Kidney (tissue), 14 donors: ENCODE measurements around the gene NRSN2. TPM values are rescaled to one million over a fixed set of nuclear protein-coding genes. Genes with fewer than 3 reads are reported as not detected.
"Not testable (repeated sequence)": the region's sequence is repeated elsewhere in the genome, so short reads cannot be mapped to it uniquely, and the experiment has no call there.

ENCODE experiments used
- DNase-seq, 5 donors: peaks; one replicate each; pipeline ENCODE4 v3.0.0-alpha.2; 2013 to 2020
- FAIRE-seq: peaks from 2 replicates; lab custom pipeline; 2012; peaks lifted over from hg19 to GRCh38; lab: Jason Lieb, UNC
- H3K27ac ChIP-seq, 2 donors: one replicate each; pipeline ENCODE4 v1.7.0; 2013; ENCODE audit warnings: low read depth in 2 of 2, low read length in 2 of 2, inconsistent platforms in 1 of 2
- H3K27me3 ChIP-seq: one replicate; pipeline ENCODE4 v1.7.1; 2013; ENCODE audit warnings: low read length, inconsistent platforms; ENCODE audit not compliant: control insufficient read depth, insufficient read depth
- H3K36me3 ChIP-seq, 3 donors: one replicate each; pipeline versions ENCODE4 v1.7.0 to v1.7.1; 2013; ENCODE audit warnings: low read length in 3 of 3, control low read depth in 1 of 3, inconsistent platforms in 1 of 3; ENCODE audit not compliant: insufficient read depth in 3 of 3, control insufficient read depth in 2 of 3
- H3K4me1 ChIP-seq, 3 donors: one replicate each; pipeline versions ENCODE4 v1.7.0 to v1.7.1; 2013; ENCODE audit warnings: low read length in 3 of 3, inconsistent platforms in 1 of 3, low read depth in 1 of 3; ENCODE audit not compliant: control insufficient read depth in 2 of 3, insufficient read depth in 2 of 3
- H3K4me3 ChIP-seq, 3 donors: one replicate each; pipeline versions ENCODE4 v1.7.0 to v1.8.1; 2013; ENCODE audit warnings: low read length in 3 of 3, control low read depth in 1 of 3, inconsistent platforms in 1 of 3
- H3K9ac ChIP-seq, 3 donors: one replicate each; pipeline versions ENCODE4 v1.7.0 to v1.7.1; 2013; ENCODE audit warnings: low read length in 3 of 3, control low read depth in 1 of 3, inconsistent platforms in 1 of 3
- H3K9me3 ChIP-seq, 3 donors: one replicate each; pipeline versions ENCODE4 v1.7.0 to v1.7.1; 2013; ENCODE audit warnings: low read length in 3 of 3, control low read depth in 1 of 3, inconsistent platforms in 1 of 3; ENCODE audit not compliant: control insufficient read depth in 2 of 3, insufficient read depth in 1 of 3
- intact Hi-C: fragments of 100-400 bp; cut with DNase I; formaldehyde crosslinking; loops from one replicate; pipeline ENCODE4 v1.11.1; 2022
- polyA plus RNA-seq: library from polyadenylated mRNA; stranded (reverse); fragments of 350-450 nt; fragmentation: Illumina TruSeq; extraction: RNeasy Lipid Tissue Mini Kit (QIAGEN cat#74804); gene quantifications from one replicate; pipeline ENCODE4 v1.2.3, GENCODE V29; 2014; ENCODE audit warnings: low read depth, low replicate concordance; ENCODE audit not compliant: insufficient read depth
- total RNA-seq: library from RNA; stranded (reverse); fragmentation: NEBNext Ultra II Directional; extraction: Animal tissue kit (Norgen Biotek cat#: 25700); gene quantifications from one replicate; pipeline ENCODE4 v1.2.1, GENCODE V29; 2021
- TF ChIP-seq, protein P1 (sequence below): IDR thresholded peaks from 3 replicates; pipeline ENCODE4 v1.5.1; 2012; ENCODE audit warnings: mild to moderate bottlenecking, moderate library complexity, borderline replicate concordance; ENCODE audit not compliant: insufficient read depth; ENCODE audit errors: extremely low read depth
- donor health status: control.
- donor health status: control.
- donor health status: control.
- donor health status: control.
- donor health status: control.
- donor health status: DM: yes; HTN: yes; CAD: no.
- donor health status: Normal renal cell carcinoma (clear cell type).

NRSN2 gene
- total and polyA plus RNA-seq, 2 donors from 2014 or later: 48.1 to 50.0 TPM

DNA sequence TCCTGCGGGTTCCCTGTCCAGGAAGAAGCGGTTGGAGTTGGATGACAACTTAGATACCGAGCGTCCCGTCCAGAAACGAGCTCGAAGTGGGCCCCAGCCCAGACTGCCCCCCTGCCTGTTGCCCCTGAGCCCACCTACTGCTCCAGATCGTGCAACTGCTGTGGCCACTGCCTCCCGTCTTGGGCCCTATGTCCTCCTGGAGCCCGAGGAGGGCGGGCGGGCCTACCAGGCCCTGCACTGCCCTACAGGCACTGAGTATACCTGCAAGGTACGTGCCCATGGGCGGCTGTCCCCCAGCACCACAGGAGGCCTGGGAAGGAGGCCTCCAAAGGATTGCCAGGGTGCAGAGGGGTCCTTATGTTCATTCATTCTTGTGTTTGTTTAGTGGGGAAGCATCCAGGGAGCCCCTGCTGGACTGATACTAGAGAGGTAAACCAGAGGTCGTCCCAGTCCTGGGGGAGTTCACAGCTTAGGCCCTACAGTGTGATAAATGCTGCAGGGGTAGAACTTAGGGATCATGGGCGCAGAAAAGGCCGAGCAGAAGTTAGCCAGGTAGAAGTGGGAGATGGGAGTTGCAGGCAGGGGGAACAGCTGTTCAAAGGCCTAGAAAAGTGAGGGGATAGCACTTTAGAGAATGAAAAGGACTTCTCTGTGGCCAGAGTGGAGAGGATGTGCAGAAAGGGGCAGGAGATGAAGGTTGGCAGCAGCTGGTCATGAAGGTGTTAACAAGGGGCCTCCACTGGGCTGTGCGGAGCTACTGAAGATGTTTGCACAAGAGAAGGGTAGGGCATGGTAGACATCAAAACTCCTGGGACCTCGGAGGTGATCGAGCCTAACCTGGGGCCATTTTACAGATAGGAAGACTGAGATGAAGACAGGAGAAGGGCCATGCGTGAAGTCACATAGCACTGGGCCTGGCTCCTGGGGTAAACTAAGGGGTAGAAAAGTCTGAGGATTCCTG is 41.4 kb downstream of the NRSN2 start:
- no peak overlapping the region for H3K9ac ChIP-seq
- no peaks in the 10 kb centered on the region for H3K27me3 ChIP-seq
- no peaks in the 10 kb centered on the region for H3K9me3 ChIP-seq
- H3K36me3 ChIP-seq: no peaks in the 10 kb centered on the region
- intact Hi-C loops: no loop called here
- H3K27ac ChIP-seq: no peak overlapping the region
- FAIRE-seq (no peak), DNase-seq (no peak)
- no peak overlapping the region for H3K4me3 ChIP-seq
- H3K4me1 ChIP-seq: peaks cover 0 to 4% (median 0%) of the 10 kb centered on the region in 3 donors
- TF ChIP-seq, protein P1, sequence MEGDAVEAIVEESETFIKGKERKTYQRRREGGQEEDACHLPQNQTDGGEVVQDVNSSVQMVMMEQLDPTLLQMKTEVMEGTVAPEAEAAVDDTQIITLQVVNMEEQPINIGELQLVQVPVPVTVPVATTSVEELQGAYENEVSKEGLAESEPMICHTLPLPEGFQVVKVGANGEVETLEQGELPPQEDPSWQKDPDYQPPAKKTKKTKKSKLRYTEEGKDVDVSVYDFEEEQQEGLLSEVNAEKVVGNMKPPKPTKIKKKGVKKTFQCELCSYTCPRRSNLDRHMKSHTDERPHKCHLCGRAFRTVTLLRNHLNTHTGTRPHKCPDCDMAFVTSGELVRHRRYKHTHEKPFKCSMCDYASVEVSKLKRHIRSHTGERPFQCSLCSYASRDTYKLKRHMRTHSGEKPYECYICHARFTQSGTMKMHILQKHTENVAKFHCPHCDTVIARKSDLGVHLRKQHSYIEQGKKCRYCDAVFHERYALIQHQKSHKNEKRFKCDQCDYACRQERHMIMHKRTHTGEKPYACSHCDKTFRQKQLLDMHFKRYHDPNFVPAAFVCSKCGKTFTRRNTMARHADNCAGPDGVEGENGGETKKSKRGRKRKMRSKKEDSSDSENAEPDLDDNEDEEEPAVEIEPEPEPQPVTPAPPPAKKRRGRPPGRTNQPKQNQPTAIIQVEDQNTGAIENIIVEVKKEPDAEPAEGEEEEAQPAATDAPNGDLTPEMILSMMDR: no peak

DNA sequence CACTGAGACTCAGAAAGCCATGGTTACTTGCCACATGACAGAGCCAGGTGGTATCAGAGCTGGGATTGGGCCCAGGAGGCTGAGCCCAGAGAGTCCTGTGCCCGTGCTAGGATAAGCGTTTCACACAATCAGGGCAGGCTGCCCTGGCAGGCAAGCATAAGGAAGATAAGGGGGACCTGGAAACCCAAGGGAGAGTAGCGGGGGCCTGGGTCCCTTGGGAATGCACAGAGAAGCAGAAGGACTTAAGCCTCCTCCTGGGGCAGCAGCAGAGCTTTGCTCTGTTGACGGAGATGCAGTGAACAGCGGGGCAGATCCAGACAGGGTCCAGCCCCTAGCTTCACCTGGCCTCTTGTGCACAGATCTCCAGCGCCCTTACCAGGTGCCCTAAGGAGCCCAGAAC is 42.3 kb downstream of the NRSN2 start:
- no peak for DNase-seq
- H3K4me1 ChIP-seq: peaks cover 0 to 4% (median 0%) of the 10 kb centered on the region in 3 donors
- no peak overlapping the region for H3K9ac ChIP-seq
- no peak for FAIRE-seq
- intact Hi-C loops: no loop called here
- no peak overlapping the region for H3K4me3 ChIP-seq
- no peaks in the 10 kb centered on the region for H3K36me3 ChIP-seq
- H3K27me3 ChIP-seq: no peaks in the 10 kb centered on the region
- no peaks in the 10 kb centered on the region for H3K9me3 ChIP-seq
- H3K27ac ChIP-seq: no peak overlapping the region
- TF ChIP-seq, protein P1: no peak

DNA sequence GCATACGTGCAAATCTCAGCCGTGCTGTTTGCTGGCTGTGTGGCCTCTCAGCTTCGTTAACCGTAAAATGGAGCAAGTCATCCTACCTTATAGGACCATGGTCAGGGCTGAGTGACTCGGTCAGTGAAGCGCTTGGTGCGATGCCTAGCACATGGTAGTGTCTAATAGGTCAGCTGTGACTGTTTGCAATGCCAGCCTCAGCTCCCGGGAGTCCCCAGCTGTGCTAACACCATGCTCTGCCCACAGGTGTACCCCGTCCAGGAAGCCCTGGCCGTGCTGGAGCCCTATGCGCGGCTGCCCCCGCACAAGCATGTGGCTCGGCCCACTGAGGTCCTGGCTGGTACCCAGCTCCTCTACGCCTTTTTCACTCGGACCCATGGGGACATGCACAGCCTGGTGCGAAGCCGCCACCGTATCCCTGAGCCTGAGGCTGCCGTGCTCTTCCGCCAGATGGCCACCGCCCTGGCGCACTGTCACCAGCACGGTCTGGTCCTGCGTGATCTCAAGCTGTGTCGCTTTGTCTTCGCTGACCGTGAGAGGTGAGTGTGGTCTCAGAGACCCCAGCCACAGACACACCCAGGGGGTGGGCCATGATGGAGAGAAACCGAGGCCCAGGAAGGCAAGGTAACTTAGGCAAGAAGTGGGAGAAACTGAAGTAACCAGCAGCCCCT is 44.3 kb downstream of the NRSN2 start:
- DNase-seq (peak in 3 of 5 donors; percentile 34 to 35 (median 34)), FAIRE-seq (no peak)
- intact Hi-C loops: no loop called here
- Histone ChIP-seq H3K36me3 (no peaks in the 10 kb centered on the region), H3K27me3 (no peaks in the 10 kb centered on the region), H3K9ac (no peak overlapping the region), H3K9me3 (no peaks in the 10 kb centered on the region), H3K27ac (no peak overlapping the region), H3K4me3 (no peak overlapping the region), H3K4me1 (peaks cover 0 to 4% (median 0%) of the 10 kb centered on the region in 3 donors)
- TF ChIP-seq, protein P1: no peak

DNA sequence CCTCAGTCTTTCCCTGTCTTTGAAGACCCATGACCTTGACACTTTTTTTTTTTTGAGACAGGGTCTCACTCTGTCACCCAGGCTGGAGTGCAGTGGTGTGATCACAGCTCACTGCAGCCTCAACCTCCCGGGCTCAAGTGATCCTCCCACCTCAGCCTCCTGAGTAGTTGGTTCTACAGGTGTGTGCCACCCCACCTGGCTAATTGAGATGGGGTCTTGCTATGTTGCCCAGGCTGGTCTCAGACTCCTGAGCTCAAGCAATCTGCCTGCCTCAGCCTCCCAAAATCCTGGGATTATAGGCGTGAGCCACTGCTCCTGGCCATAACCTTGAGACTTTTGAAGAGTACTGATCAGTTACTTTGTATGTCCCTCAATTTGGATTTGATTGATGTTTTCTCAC is 46.4 kb downstream of the NRSN2 start:
- FAIRE-seq, H3K9me3 ChIP-seq, H3K27me3 ChIP-seq, H3K36me3 ChIP-seq, H3K27ac ChIP-seq, H3K4me3 ChIP-seq, DNase-seq, intact Hi-C loops, H3K9ac ChIP-seq, H3K4me1 ChIP-seq: not testable (repeated sequence)
